Measurements from ENCODE around the gene MED23. TPM values are rescaled to one million over a fixed set of nuclear protein-coding genes. Genes with fewer than 3 reads are reported as not detected.

The MED23 gene
- total RNA-seq, 1 donor from 2014 or later = 10.6 TPM

GRCh38 chr6:131594074-131594473 is 34.0 kb downstream of the MED23 start:
- DNase-seq = no peak
- no peak for ATAC-seq (ENCODE audit: poor library complexity)
- intact Hi-C loops (cut with DNase I) = no loop called here

- intact Hi-C loops (cut with DNase I) = no loop called here
- ATAC-seq (ENCODE audit: poor library complexity) = no peak
- DNase-seq = no peak
Measured at GRCh38 chr6:131592935-131593334, 35.1 kb downstream of the MED23 start.

- DNase-seq = no peak
- ATAC-seq (ENCODE audit: poor library complexity) = no peak
- intact Hi-C loops (cut with DNase I) = loop anchor here (5.0 kb wide), 1 partner anchor 34 kb away; no protein-coding TSS in a partner anchor
Measured at GRCh38 chr6:131588643-131589042, 39.4 kb downstream of the MED23 start.

GRCh38 chr6:131587909-131588308 is 40.1 kb downstream of the MED23 start:
- DNase-seq (no peak), ATAC-seq (ENCODE audit: poor library complexity) (no peak)
- intact Hi-C loops (cut with DNase I) = loop anchor here (5.0 kb wide), 1 partner anchor 34 kb away; no protein-coding TSS in a partner anchor

- intact Hi-C loops (cut with DNase I) = loop anchor here (5.0 kb wide), 1 partner anchor 36 kb away; no protein-coding TSS in a partner anchor
- no peak for ATAC-seq (ENCODE audit: poor library complexity)
- no peak for DNase-seq
Measured at GRCh38 chr6:131586543-131586942, 41.5 kb downstream of the MED23 start.

- intact Hi-C loops (cut with DNase I) = no loop called here
- DNase-seq (no peak), ATAC-seq (ENCODE audit: poor library complexity) (no peak)
Measured at GRCh38 chr6:131581523-131581922, 46.5 kb downstream of the MED23 start.

- intact Hi-C loops (cut with DNase I) = no loop called here
- no peak for ATAC-seq (ENCODE audit: poor library complexity)
Measured at GRCh38 chr6:131575834-131576478, 52.1 kb downstream of the MED23 start.

GRCh38 chr6:131574686-131575085 is 53.4 kb downstream of the MED23 start:
- ATAC-seq (ENCODE audit: poor library complexity) = no peak
- DNase-seq = no peak
- intact Hi-C loops (cut with DNase I) = no loop called here

More at GRCh38 chr6:131575834-131576478, 52.1 kb downstream of the MED23 start:
- DNase-seq = no peak

- intact Hi-C loops (cut with DNase I) = no loop called here
- no peak for DNase-seq
- ATAC-seq (ENCODE audit: poor library complexity) = no peak
Measured at GRCh38 chr6:131574133-131574532, 53.9 kb downstream of the MED23 start.

GRCh38 chr6:131572686-131573415 is 55.2 kb downstream of the MED23 start, which contains the start of gene ARG1:
ARG1 (plus strand) TSS chr6:131573226; CDS start chr6:131573283, 57 bp downstream.
- DNase-seq (no peak), ATAC-seq (ENCODE audit: poor library complexity) (no peak)
- intact Hi-C loops (cut with DNase I) = no loop called here

GRCh38 chr6:131568726-131569125 is 59.3 kb downstream of the MED23 start:
- intact Hi-C loops (cut with DNase I) = no loop called here
- no peak for DNase-seq
- ATAC-seq (ENCODE audit: poor library complexity) = no peak

- no peak for ATAC-seq (ENCODE audit: poor library complexity)
- intact Hi-C loops (cut with DNase I) = no loop called here
Measured at GRCh38 chr6:131565056-131565455, 63.0 kb downstream of the MED23 start.

GRCh38 chr6:131561925-131562707 is 65.9 kb downstream of the MED23 start:
- no peak for ATAC-seq (ENCODE audit: poor library complexity)
- no peak for DNase-seq
- intact Hi-C loops (cut with DNase I) = no loop called here

More at GRCh38 chr6:131565056-131565455, 63.0 kb downstream of the MED23 start:
- no peak for DNase-seq

GRCh38 chr6:131558922-131559321 is 69.1 kb downstream of the MED23 start:
- intact Hi-C loops (cut with DNase I) = no loop called here
- ATAC-seq (ENCODE audit: poor library complexity) (no peak), DNase-seq (no peak)

GRCh38 chr6:131555992-131556391 is 72.0 kb downstream of the MED23 start:
- intact Hi-C loops (cut with DNase I) = no loop called here
- ATAC-seq (ENCODE audit: poor library complexity) = no peak
- no peak for DNase-seq

GRCh38 chr6:131552572-131552971 is 75.5 kb downstream of the MED23 start:
- no peak for DNase-seq
- ATAC-seq (ENCODE audit: poor library complexity) = no peak
- intact Hi-C loops (cut with DNase I) = no loop called here

- no peak for ATAC-seq (ENCODE audit: poor library complexity)
- DNase-seq = no peak
- intact Hi-C loops (cut with DNase I) = no loop called here
Measured at GRCh38 chr6:131551902-131552301, 76.1 kb downstream of the MED23 start.

- no peak for ATAC-seq (ENCODE audit: poor library complexity)
- intact Hi-C loops (cut with DNase I) = no loop called here
- no peak for DNase-seq
Measured at GRCh38 chr6:131549811-131550210, 78.2 kb downstream of the MED23 start.

GRCh38 chr6:131548441-131548840 is 79.6 kb downstream of the MED23 start:
- intact Hi-C loops (cut with DNase I) = no loop called here
- no peak for DNase-seq
- no peak for ATAC-seq (ENCODE audit: poor library complexity)

All from Right ventricle myocardium superior (tissue), 1 donor.